ENCODE results near the gene RAB44. TPM values are rescaled to one million over a fixed set of nuclear protein-coding genes. Genes with fewer than 3 reads are reported as not detected.

Gene RAB44
- total RNA-seq (2012; rRNA removed) (not detected in 2 replicates), polyA plus RNA-seq (2012; rRNA removed) (0.03 and 0.06 TPM in 2 replicates), Bru-seq, nascent RNA (percentile 23 among the genes with signal in this experiment), BruChase-seq, experiment 1, labeled RNA remaining after a 6-hour chase (percentile 31 among the genes with signal in this experiment), BruChase-seq, experiment 2, labeled RNA remaining after a 2-hour chase (percentile 34 among the genes with signal in this experiment)
- polyA plus RNA-seq (2012; cell fraction: cytosol; rRNA removed), result 0.01 TPM in 1 of 2 replicates, not detected in the other
- 0.35 and 0.36 TPM in 2 replicates for polyA plus RNA-seq (2012; cell fraction: nucleus; rRNA removed; ENCODE audit: low replicate concordance)
- long read RNA-seq, result 0 reads

GRCh38 chr6:36697481-36697903 is at the start of gene RAB44:
RAB44 (plus strand) TSS chr6:36697826; CDS start chr6:36704236, 6,410 bp downstream.
- POLR2A ChIA-PET (ENCODE audit: unreplicated experiment), result no interaction called here
- H3K14ac ChIP-seq (replicated peaks; ENCODE audit: low read depth, low read length), result no peak within 1 kb of the TSS

More at GRCh38 chr6:36697481-36697903, at the start of gene RAB44:
- H2AK9ac ChIP-seq (replicated peaks; ENCODE audit: low read depth, low read length, poor library complexity), result no peak within 1 kb of the TSS
- no peak within 1 kb of the TSS for H4K91ac ChIP-seq (ENCODE audit: insufficient read depth, low read depth, low read length)
- H3K27ac ChIP-seq (ENCODE audit: insufficient read depth, low read length), result no peak within 1 kb of the TSS
- BruUV-seq (replicated peaks), result no TSS peak
- H3K23ac ChIP-seq (ENCODE audit: low read depth, low read length), result no peak within 1 kb of the TSS
- H3K79me1 ChIP-seq (ENCODE audit: low read depth in 1 of 2, low read length in 2 of 2), result no peaks in the 10 kb centered on the region
- CTCF ChIA-PET, result interaction anchor here (1.1 to 1.5 kb wide), 2 partner anchors 10 to 11 kb away, joined by 3 to 4 read pairs; no protein-coding TSS in a partner anchor
- ATAC-seq (ENCODE audit: low read depth), result no peak
- H3K27me3 ChIP-seq (ENCODE audit: control insufficient read depth, insufficient read depth, low read length), result peaks cover 14% of the 10 kb centered on the region
- no peak for DNase-seq
- H3K56ac ChIP-seq (ENCODE audit: extremely low read depth, insufficient read depth, low read length), result no peak within 1 kb of the TSS
- no peak within 1 kb of the TSS for H3K4me3 ChIP-seq (ENCODE audit: insufficient read depth, low read depth, low read length)
- H2BK120ac ChIP-seq (ENCODE audit: low read depth, low read length), result no peak within 1 kb of the TSS
- H4K8ac ChIP-seq (ENCODE audit: low read depth in 2 of 2, low read length in 2 of 2), result no peak within 1 kb of the TSS
- no peak within 1 kb of the TSS for H3K4me2 ChIP-seq (ENCODE audit: low read depth, low read length)
- in situ Hi-C loops (cut with MboI; ENCODE audit: low sequenced_read_pairs), result no loop called here
- intact Hi-C loops (cut with micrococcal nuclease), result no loop called here
- peak within 1 kb of the TSS; percentile 17 for H2AFZ ChIP-seq (replicated peaks; ENCODE audit: low read length, poor library complexity)
- no peaks in the 10 kb centered on the region for H3K4me1 ChIP-seq (ENCODE audit: control insufficient read depth, insufficient read depth, low read length)
- H3K9me3 ChIP-seq (ENCODE audit: control insufficient read depth, insufficient read depth, low read length), result peaks cover 3% of the 10 kb centered on the region
- H2BK15ac ChIP-seq (ENCODE audit: low read depth, low read length), result no peak within 1 kb of the TSS
- no peak within 1 kb of the TSS for H3K9ac ChIP-seq (ENCODE audit: low read depth, low read length)
- dilution Hi-C loops (cut with HindIII; ENCODE audit: low sequenced_read_pairs, unreplicated experiment), result no loop called here
- TF ChIP-seq POLR2A (IDR thresholded peaks at IDR 0.05; ENCODE audit: low read depth, low read length) (no peak), RAD21 (IDR thresholded peaks at IDR 0.05; ENCODE audit: low read length) (no peak), SMC3 (IDR thresholded peaks at IDR 0.05; ENCODE audit: low read depth, low read length) (no peak), FOS (IDR thresholded peaks at IDR 0.05; ENCODE audit: low read depth, low read length) (no peak), RFX5 (IDR thresholded peaks at IDR 0.05; ENCODE audit: low read depth, low read length) (no peak), NFE2L2 (IDR thresholded peaks at IDR 0.05; ENCODE audit: low read depth, low read length) (no peak), MXI1 (IDR thresholded peaks at IDR 0.05; ENCODE audit: borderline replicate concordance, low read depth, low read length) (no peak), MAZ (IDR thresholded peaks at IDR 0.05; ENCODE audit: borderline replicate concordance, low read depth, low read length) (no peak), BHLHE40 (IDR thresholded peaks at IDR 0.05; ENCODE audit: low read depth, low read length) (no peak), CHD1 (IDR thresholded peaks at IDR 0.05; ENCODE audit: low read depth, low read length) (no peak)
- H4K5ac ChIP-seq (ENCODE audit: low read depth, low read length), result no peak within 1 kb of the TSS
- H4K20me1 ChIP-seq (ENCODE audit: insufficient read depth, low read length), result no peaks in the 10 kb centered on the region
- H2BK5ac ChIP-seq (ENCODE audit: low read depth, low read length, poor library complexity, severe bottlenecking), result no peak within 1 kb of the TSS
- 76% methylated on average over 4 of the region's 7 CpGs; no CpG with 5 or more reads in 1 of the 2 experiments for WGBS, 2 experiments (ENCODE audit: extremely low coverage in 2 of 2, insufficient read length in 1 of 2)
- no peak within 1 kb of the TSS for H2AK5ac ChIP-seq (ENCODE audit: low read depth, low read length)
- H3K9me1 ChIP-seq (ENCODE audit: insufficient read depth, low read length), result peaks cover 3% of the 10 kb centered on the region; the same call in 1 of the 2 replicates
- H2BK20ac ChIP-seq (ENCODE audit: low read depth, low read length), result no peak within 1 kb of the TSS
- no peaks in the 10 kb centered on the region for H3K36me3 ChIP-seq (ENCODE audit: control insufficient read depth, insufficient read depth, low read length)
- H3K4ac ChIP-seq (ENCODE audit: low read depth, low read length), result no peak within 1 kb of the TSS
- H3K18ac ChIP-seq (ENCODE audit: low read depth, low read length), result no peak within 1 kb of the TSS

Data from IMR-90 (cell line).